HEK293T (cell line): ENCODE data around the gene SYNGR1.
"Not testable (repeated sequence)": the region's sequence is repeated elsewhere in the genome, so short reads cannot be mapped to it uniquely, and the experiment has no call there.

Experiments used
- CTCF ChIA-PET: fragments of 350-600 bp; formaldehyde crosslinking; extraction: SDS; loops from one replicate; lab custom pipeline; 2021; ENCODE audit warnings: antibody characterized with exemption, inconsistent platforms; lab: Yijun Ruan, JAX
- POLR2A ChIA-PET: fragments of 350-600 bp; formaldehyde crosslinking; extraction: SDS; loops from one replicate; lab custom pipeline; 2020; ENCODE audit warnings: antibody characterized with exemption, inconsistent platforms; lab: Yijun Ruan, JAX
- DNase-seq: peaks from one replicate; pipeline ENCODE4 v3.0.0; 2012; ENCODE audit warnings: mixed read lengths; ENCODE audit errors: extremely low spot score
- ARNT ChIP-seq: fragments of 450-650 bp; IDR thresholded peaks from 2 replicates; pipeline ENCODE4 v1.6.1; 2017; ENCODE audit warnings: mild to moderate bottlenecking
- BHLHE40 ChIP-seq: fragments of 450-650 bp; IDR thresholded peaks from 2 replicates; pipeline ENCODE4 v1.6.1; 2016; ENCODE audit warnings: mild to moderate bottlenecking, moderate library complexity, borderline replicate concordance
- CTBP1 ChIP-seq: fragments of 450-650 bp; IDR thresholded peaks from 2 replicates; pipeline ENCODE4 v1.6.1; 2016; ENCODE audit warnings: borderline replicate concordance
- ELF4 ChIP-seq: fragments of 450-650 bp; IDR thresholded peaks from 2 replicates; pipeline ENCODE4 v1.6.1; 2017; ENCODE audit warnings: antibody characterized with exemption
- FOXA1 ChIP-seq: fragments of 450-650 bp; IDR thresholded peaks from 2 replicates; pipeline ENCODE4 v1.6.1; 2016; ENCODE audit warnings: mild to moderate bottlenecking
- FOXK2 ChIP-seq: fragments of 450-650 bp; IDR thresholded peaks from 2 replicates; pipeline ENCODE4 v1.6.1; 2016; ENCODE audit warnings: mild to moderate bottlenecking
- FOXM1 ChIP-seq: fragments of 450-650 bp; IDR thresholded peaks from 2 replicates; pipeline ENCODE4 v1.6.1; 2017; ENCODE audit warnings: mild to moderate bottlenecking, borderline replicate concordance
- HDGF ChIP-seq: fragments of 450-650 bp; IDR thresholded peaks from 2 replicates; pipeline ENCODE4 v1.6.1; 2017; ENCODE audit warnings: antibody characterized with exemption, borderline replicate concordance
- L3MBTL2 ChIP-seq: fragments of 450-650 bp; conservative IDR thresholded peaks from 2 replicates; pipeline ENCODE4 v1.6.1; 2016; ENCODE audit warnings: mild to moderate bottlenecking
- LEF1 ChIP-seq: fragments of 450-650 bp; IDR thresholded peaks from 2 replicates; pipeline ENCODE4 v1.6.1; 2017; ENCODE audit warnings: mild to moderate bottlenecking, borderline replicate concordance
- NFRKB ChIP-seq: fragments of 450-650 bp; IDR thresholded peaks from 2 replicates; pipeline ENCODE4 v1.6.1; 2016; ENCODE audit warnings: mild to moderate bottlenecking, moderate library complexity
- SP1 ChIP-seq: fragments of 450-650 bp; IDR thresholded peaks from 2 replicates; pipeline ENCODE4 v1.6.1; 2017
- SUZ12 ChIP-seq: fragments of 450-650 bp; IDR thresholded peaks from 2 replicates; pipeline ENCODE4 v1.6.1; 2016; ENCODE audit warnings: mild to moderate bottlenecking
- TARDBP ChIP-seq: fragments of 450-650 bp; IDR thresholded peaks from 2 replicates; pipeline ENCODE4 v1.6.1; 2016
- ZNF384 ChIP-seq: fragments of 450-650 bp; IDR thresholded peaks from 2 replicates; pipeline ENCODE4 v1.6.1; 2016
- TF ChIP-seq, protein P1 (sequence below): fragments of 450-650 bp; IDR thresholded peaks from 2 replicates; pipeline ENCODE4 v1.6.1; 2016

The SYNGR1 gene

GRCh38 chr22:39356464-39356863, 6.7 kb downstream of the SYNGR1 start:
- no peak for DNase-seq
- TF ChIP-seq LEF1: no peak
- TF ChIP-seq FOXM1: no peak
- no peak for TF ChIP-seq ELF4
- TF ChIP-seq ARNT: no peak
- no peak for TF ChIP-seq FOXK2
- TF ChIP-seq, protein P1, sequence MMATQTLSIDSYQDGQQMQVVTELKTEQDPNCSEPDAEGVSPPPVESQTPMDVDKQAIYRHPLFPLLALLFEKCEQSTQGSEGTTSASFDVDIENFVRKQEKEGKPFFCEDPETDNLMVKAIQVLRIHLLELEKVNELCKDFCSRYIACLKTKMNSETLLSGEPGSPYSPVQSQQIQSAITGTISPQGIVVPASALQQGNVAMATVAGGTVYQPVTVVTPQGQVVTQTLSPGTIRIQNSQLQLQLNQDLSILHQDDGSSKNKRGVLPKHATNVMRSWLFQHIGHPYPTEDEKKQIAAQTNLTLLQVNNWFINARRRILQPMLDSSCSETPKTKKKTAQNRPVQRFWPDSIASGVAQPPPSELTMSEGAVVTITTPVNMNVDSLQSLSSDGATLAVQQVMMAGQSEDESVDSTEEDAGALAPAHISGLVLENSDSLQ: no peak
- TF ChIP-seq L3MBTL2: no peak
- no peak for TF ChIP-seq TARDBP
- TF ChIP-seq SUZ12: no peak
- TF ChIP-seq CTBP1: no peak
- TF ChIP-seq HDGF: no peak
- TF ChIP-seq BHLHE40: no peak
- TF ChIP-seq SP1: no peak
- TF ChIP-seq FOXA1: no peak
- no peak for TF ChIP-seq NFRKB
- no peak for TF ChIP-seq ZNF384
- CTCF ChIA-PET: no interaction called here
- POLR2A ChIA-PET: interaction anchor here (11.4 kb wide), 1 partner anchor 39 kb away, joined by 142 read pairs; the partner anchor contains the start of gene RPL3

GRCh38 chr22:39357110-39358108, 7.6 kb downstream of the SYNGR1 start:
- POLR2A ChIA-PET: interaction anchor here (2.3 to 11.4 kb wide), 2 partner anchors 8 to 40 kb away, joined by 9 to 142 read pairs; partner anchors contain the start of genes RPL3 and SYNGR1
- CTCF ChIA-PET, DNase-seq: not testable (repeated sequence)

GRCh38 chr22:39358197-39358596, 8.4 kb downstream of the SYNGR1 start:
- POLR2A ChIA-PET: interaction anchor here (2.3 to 11.4 kb wide), 2 partner anchors 8 to 41 kb away, joined by 9 to 142 read pairs; partner anchors contain the start of genes RPL3 and SYNGR1
- DNase-seq, CTCF ChIA-PET: not testable (repeated sequence)

- DNase-seq: no peak
- ChIA-PET POLR2A (interaction anchor here (0.7 to 11.4 kb wide), 4 partner anchors 8 to 42 kb away, joined by 3 to 142 read pairs (median 6); partner anchors contain the start of genes RPL3 and SYNGR1), CTCF (no interaction called here)
- TF ChIP-seq ELF4 (no peak), FOXM1 (no peak), CTBP1 (no peak)
Observed at GRCh38 chr22:39359659-39360195, 9.9 kb downstream of the SYNGR1 start.

- no peak for DNase-seq
- POLR2A ChIA-PET: interaction anchor here (0.7 kb wide), 1 partner anchor 42 kb away, joined by 3 read pairs; no protein-coding TSS in a partner anchor
- no peak for TF ChIP-seq FOXM1
- CTCF ChIA-PET: no interaction called here
Observed at GRCh38 chr22:39360242-39360641, 10.5 kb downstream of the SYNGR1 start.

DNA sequence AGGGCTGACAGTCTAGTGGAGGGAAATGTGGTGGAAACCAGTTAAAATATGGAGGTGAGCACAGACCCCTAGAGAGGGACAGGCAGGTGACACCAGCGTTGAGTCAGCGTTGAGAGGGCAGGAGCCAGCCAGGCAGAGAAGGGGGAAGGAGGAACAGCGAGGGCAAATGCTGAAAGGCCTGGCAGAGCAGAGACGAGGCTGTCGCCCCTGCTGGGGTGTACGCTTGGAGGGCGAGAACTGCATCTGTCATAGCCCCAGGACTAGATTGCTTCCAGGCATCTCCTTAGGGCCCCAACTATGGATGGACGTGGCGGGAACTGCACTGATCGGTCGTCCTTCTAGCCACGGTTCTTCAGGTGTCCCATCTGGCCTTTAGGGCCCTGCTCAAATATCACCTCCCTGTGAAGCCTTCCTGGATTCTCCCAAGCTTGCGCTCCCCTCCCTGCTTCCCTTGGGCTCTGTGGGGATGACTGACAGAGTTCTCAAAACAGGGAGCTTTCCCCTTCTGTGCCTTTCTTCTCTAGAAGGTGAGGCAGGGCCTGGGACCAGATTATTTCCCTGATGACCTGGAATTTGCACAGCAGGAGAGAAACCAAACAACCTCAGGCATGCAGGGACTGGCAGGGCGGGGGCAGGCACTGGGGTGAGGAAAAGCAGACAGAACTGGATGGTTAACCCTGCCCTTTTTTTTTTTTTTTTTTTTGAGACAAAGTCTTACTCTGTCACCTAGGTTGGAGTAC, 11.1 kb downstream of the SYNGR1 start:
- CTCF ChIA-PET: no interaction called here

DNA sequence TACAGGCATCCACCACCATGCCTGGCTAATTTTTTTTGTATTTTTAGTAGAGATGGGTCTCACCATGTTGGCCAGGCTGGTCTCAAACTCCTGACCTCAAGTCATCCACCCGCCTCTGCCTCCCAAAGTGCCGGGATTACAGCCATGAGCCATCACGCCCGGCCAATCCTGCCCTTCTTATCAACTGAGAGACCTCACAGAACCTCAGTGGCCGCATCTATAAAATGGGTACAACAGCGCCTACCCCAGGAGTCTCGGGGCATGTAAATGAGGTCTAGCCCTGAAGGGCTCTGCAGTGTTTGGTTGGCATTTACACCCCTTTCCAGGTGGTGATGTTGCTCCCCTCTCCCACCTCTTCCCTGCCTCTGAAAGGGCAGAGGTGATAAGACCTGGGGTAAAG, 11.7 kb downstream of the SYNGR1 start:
- ChIA-PET POLR2A (no interaction called here), CTCF (no interaction called here)
- TF ChIP-seq L3MBTL2: no peak
- no peak for TF ChIP-seq NFRKB
- no peak for TF ChIP-seq ELF4
- no peak for TF ChIP-seq ZNF384
- TF ChIP-seq LEF1: no peak
- TF ChIP-seq TARDBP: no peak
- no peak for TF ChIP-seq SP1
- no peak for TF ChIP-seq CTBP1
- TF ChIP-seq BHLHE40: no peak
- TF ChIP-seq FOXM1: no peak
- DNase-seq: no peak

More for the DNA sequence above, 11.1 kb downstream of the SYNGR1 start:
- POLR2A ChIA-PET: no interaction called here
- no peak for DNase-seq
- TF ChIP-seq ZNF384 (0 out of 2 replicates have a peak, but pooled peaks have one; percentile 24), ARNT (no peak)
